Endothelial cell of umbilical vein (primary cell): ENCODE data around the gene ARHGEF28. TPM values are rescaled to one million over a fixed set of nuclear protein-coding genes. Genes with fewer than 3 reads are reported as not detected.

Experiments
- BruUV-seq: library from RNA; stranded (reverse); fragments of 400-500 nt; replicated peaks from 2 replicates; lab custom pipeline; 2021; lab: Mats Ljungman, UMichigan
- CTCF ChIA-PET: fragments of 300-600, 350-600 bp; sonication (Branson Sonifier 250); formaldehyde crosslinking; loops from one replicate; lab custom pipeline; 2021; ENCODE audit warnings: antibody characterized with exemption, inconsistent platforms; lab: Charles Lee
- POLR2A ChIA-PET: fragments of 300-600, 350-600 bp; sonication (Branson Sonifier 250); formaldehyde crosslinking; loops from one replicate; lab custom pipeline; 2021; ENCODE audit warnings: antibody characterized with exemption, inconsistent platforms; lab: Charles Lee
- DNase-seq: peaks from one replicate; pipeline ENCODE4 v3.0.0-alpha.2; 2011; ENCODE audit warnings: low read depth, low spot score
- FAIRE-seq: peaks from 2 replicates; lab custom pipeline; 2011; peaks lifted over from hg19 to GRCh38; lab: Jason Lieb, UNC
- H2AFZ ChIP-seq: 2 replicates; pipeline ENCODE4 v1.6.0; 2012; ENCODE audit warnings: low read depth, low read length, control low read depth, inconsistent platforms
- H3K27ac ChIP-seq: 2 replicates; pipeline ENCODE4 v1.5.1; 2011; ENCODE audit warnings: low read depth, mild to moderate bottlenecking, control low read depth, low read length, moderate library complexity; ENCODE audit not compliant: insufficient read depth
- H3K27me3 ChIP-seq, 2 experiments: 2 replicates each; pipeline versions ENCODE4 v1.6.0 to v1.6.1; 2011; ENCODE audit warnings: low read length in 2 of 2, mixed read lengths in 1 of 2; ENCODE audit not compliant: control insufficient read depth in 2 of 2, insufficient read depth in 2 of 2
- H3K36me3 ChIP-seq, 2 experiments: 2 replicates in 1 of 2; 3 replicates in 1 of 2; pipeline ENCODE4 v1.5.1; 2011; ENCODE audit warnings: low read length in 2 of 2, mild to moderate bottlenecking in 1 of 2, moderate library complexity in 1 of 2; ENCODE audit not compliant: control insufficient read depth in 2 of 2, insufficient read depth in 2 of 2; ENCODE audit errors: extremely low read depth in 1 of 2
- H3K4me1 ChIP-seq: 3 replicates; pipeline ENCODE4 v1.5.1; 2011; ENCODE audit warnings: mild to moderate bottlenecking, low read length; ENCODE audit not compliant: control insufficient read depth, insufficient read depth; ENCODE audit errors: extremely low read depth
- H3K4me2 ChIP-seq: 2 replicates; pipeline ENCODE4 v1.6.1; 2011; ENCODE audit warnings: low read length, control low read depth, mixed read lengths; ENCODE audit not compliant: insufficient read depth
- H3K4me3 ChIP-seq, 3 experiments: fragments of 200-600 bp in 1 of 3; sonication (generic), shearing (Covaris generic) in 1 of 3; replicated peaks in 1 of 3; 2 replicates each; pipeline ENCODE4 v1.5.1; 2011 to 2016; ENCODE audit warnings: control low read depth in 3 of 3, low read length in 3 of 3, mild to moderate bottlenecking in 2 of 3, inconsistent platforms in 1 of 3, low read depth in 1 of 3, moderate library complexity in 1 of 3; ENCODE audit not compliant: insufficient read depth in 1 of 3
- H3K79me2 ChIP-seq: 2 replicates; pipeline ENCODE4 v1.6.0; 2012; ENCODE audit warnings: low read length, inconsistent platforms; ENCODE audit not compliant: control insufficient read depth, insufficient read depth
- H3K9ac ChIP-seq: replicated peaks from 2 replicates; pipeline ENCODE3; 2011; ENCODE audit warnings: low read length, control low read depth; ENCODE audit not compliant: insufficient read depth; ENCODE audit errors: extremely low read depth
- H3K9me1 ChIP-seq: replicated peaks from 3 replicates; pipeline ENCODE4 v1.6.0; 2011; ENCODE audit warnings: mild to moderate bottlenecking, low read length; ENCODE audit not compliant: control insufficient read depth, insufficient read depth; ENCODE audit errors: extremely low read depth
- H3K9me3 ChIP-seq: replicated peaks from 2 replicates; pipeline ENCODE4 v1.5.1; 2012; ENCODE audit warnings: low read length, inconsistent platforms; ENCODE audit not compliant: control insufficient read depth, insufficient read depth
- H4K20me1 ChIP-seq: replicated peaks from 2 replicates; pipeline ENCODE3; 2011; ENCODE audit warnings: mild to moderate bottlenecking, low read length; ENCODE audit not compliant: control insufficient read depth, insufficient read depth; ENCODE audit errors: extremely low read depth
- EZH2 ChIP-seq: IDR thresholded peaks from 2 replicates; pipeline ENCODE4 v1.6.1; 2012; ENCODE audit warnings: borderline replicate concordance, low read depth, mild to moderate bottlenecking, moderate library complexity, low read length, inconsistent platforms; ENCODE audit not compliant: severe bottlenecking
- FOS ChIP-seq: IDR thresholded peaks from 2 replicates; pipeline ENCODE4 v1.6.1; 2011; ENCODE audit warnings: mild to moderate bottlenecking, low read length, moderate library complexity, borderline replicate concordance; ENCODE audit not compliant: insufficient read depth
- GATA2 ChIP-seq: IDR thresholded peaks from 2 replicates; pipeline ENCODE4 v1.7.0; 2011; ENCODE audit warnings: low read depth, mild to moderate bottlenecking, moderate library complexity, mixed read lengths, low read length; ENCODE audit not compliant: insufficient read length, insufficient read depth
- JUN ChIP-seq: IDR thresholded peaks from 2 replicates; pipeline ENCODE4 v1.6.1; 2011; ENCODE audit warnings: borderline replicate concordance, low read depth; ENCODE audit not compliant: insufficient read length, insufficient read depth
- MYC ChIP-seq: IDR thresholded peaks from one replicate; pipeline ENCODE4 v1.6.1; 2011; ENCODE audit warnings: mild to moderate bottlenecking, low read depth, low read length
- POLR2A ChIP-seq: IDR thresholded peaks from 2 replicates; pipeline ENCODE4 v1.6.1; 2012; ENCODE audit warnings: low read depth, mild to moderate bottlenecking, control low read depth, low read length
- POLR2AphosphoS5 ChIP-seq: IDR thresholded peaks from 2 replicates; pipeline ENCODE4 v1.6.1; 2012; ENCODE audit warnings: low read depth, mild to moderate bottlenecking, control low read depth, low read length, moderate library complexity; ENCODE audit not compliant: insufficient read depth
- dilution Hi-C: fragments of 300-500 bp; cut with MboI; formaldehyde crosslinking; loops from one replicate; pipeline ENCODE4 v1.15.0; 2019; ENCODE audit warnings: low sequenced_read_pairs; ENCODE audit not compliant: extremely low pct_ligation_motif_present
- intact Hi-C: fragments of 100-400 bp; cut with micrococcal nuclease; formaldehyde crosslinking; loops from one replicate; pipeline ENCODE4 v1.10.0; 2022
- polyA plus RNA-seq, 4 experiments: library from polyadenylated mRNA; depleted of rRNA in 3 of 4; stranded (reverse) in 3 of 4; unstranded in 1 of 4; fragments of >200 nt; gene quantifications; 2 replicates each; pipeline versions ENCODE4 v1.2.1 to v1.2.3, GENCODE V29; 2011 to 2012; ENCODE audit warnings: missing spikeins in 1 of 4
- total RNA-seq: library from RNA; stranded (reverse); gene quantifications from 2 replicates; pipeline ENCODE4 v1.2.3, GENCODE V29; 2021
- TF ChIP-seq, protein P1 (sequence below): IDR thresholded peaks from 2 replicates; pipeline ENCODE4 v1.6.1; 2011; ENCODE audit not compliant: insufficient read depth, insufficient read length
- TF ChIP-seq, protein P2 (sequence below), 2 donors: IDR thresholded peaks; 1 replicate in 1 of 2; 2 replicates in 1 of 2; pipeline ENCODE4 v1.5.1; 2011; ENCODE audit warnings: low read length in 2 of 2, mild to moderate bottlenecking in 2 of 2, moderate library complexity in 2 of 2, control low read depth in 1 of 2, inconsistent platforms in 1 of 2, low read depth in 1 of 2; ENCODE audit not compliant: insufficient read depth in 1 of 2; ENCODE audit errors: extremely low read depth in 1 of 2

The ARHGEF28 gene
- total and polyA plus RNA-seq, 2 donors (not counting 3 experiments of a cell fraction or from before 2014, with no cell fraction given) = 29.5 to 108 TPM

DNA sequence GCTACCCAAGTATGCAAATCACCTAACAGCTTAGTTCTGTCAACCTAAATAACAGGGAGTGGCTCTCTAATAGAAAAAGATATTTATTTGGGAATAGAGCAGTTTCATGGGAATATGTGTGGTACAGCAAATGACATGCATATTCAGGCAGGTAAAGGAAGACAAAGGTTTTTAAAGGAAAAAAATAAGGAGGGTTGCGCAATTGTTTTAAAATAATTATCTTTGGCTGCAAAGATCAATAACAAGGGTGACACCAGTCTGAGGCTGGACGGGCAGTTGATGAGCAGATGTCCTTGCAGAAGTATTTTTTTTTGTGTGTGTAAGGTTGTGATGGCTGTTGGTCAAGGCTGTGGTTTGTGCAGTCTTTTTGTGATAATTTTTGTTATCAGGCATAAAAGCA is 332.0 kb downstream of the ARHGEF28 start:
- no peak overlapping the region for H3K4me2 ChIP-seq
- BruUV-seq = no TSS peak
- no peak overlapping the region for H2AFZ ChIP-seq
- H3K4me3 ChIP-seq = no peak overlapping the region
- peaks cover 2 to 24% of the 10 kb centered on the region in 2 experiments for H3K27me3 ChIP-seq
- H4K20me1 ChIP-seq = no peaks in the 10 kb centered on the region
- no peaks in the 10 kb centered on the region for H3K4me1 ChIP-seq
- POLR2A ChIA-PET = no interaction called here
- no peaks in the 10 kb centered on the region for H3K36me3 ChIP-seq
- no peak overlapping the region for H3K9ac ChIP-seq
- no peaks in the 10 kb centered on the region for H3K79me2 ChIP-seq
- FAIRE-seq (no peak), DNase-seq (no peak)
- dilution Hi-C loops (no loop called here), intact Hi-C loops (no loop called here)
- TF ChIP-seq, protein P1, sequence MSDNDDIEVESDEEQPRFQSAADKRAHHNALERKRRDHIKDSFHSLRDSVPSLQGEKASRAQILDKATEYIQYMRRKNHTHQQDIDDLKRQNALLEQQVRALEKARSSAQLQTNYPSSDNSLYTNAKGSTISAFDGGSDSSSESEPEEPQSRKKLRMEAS = no peak
- no peak for TF ChIP-seq POLR2AphosphoS5
- no peak for TF ChIP-seq GATA2
- TF ChIP-seq JUN = no peak
- no peak for TF ChIP-seq POLR2A
- TF ChIP-seq MYC = no peak
- TF ChIP-seq FOS = no peak
- TF ChIP-seq EZH2 = no peak
- TF ChIP-seq, protein P2, sequence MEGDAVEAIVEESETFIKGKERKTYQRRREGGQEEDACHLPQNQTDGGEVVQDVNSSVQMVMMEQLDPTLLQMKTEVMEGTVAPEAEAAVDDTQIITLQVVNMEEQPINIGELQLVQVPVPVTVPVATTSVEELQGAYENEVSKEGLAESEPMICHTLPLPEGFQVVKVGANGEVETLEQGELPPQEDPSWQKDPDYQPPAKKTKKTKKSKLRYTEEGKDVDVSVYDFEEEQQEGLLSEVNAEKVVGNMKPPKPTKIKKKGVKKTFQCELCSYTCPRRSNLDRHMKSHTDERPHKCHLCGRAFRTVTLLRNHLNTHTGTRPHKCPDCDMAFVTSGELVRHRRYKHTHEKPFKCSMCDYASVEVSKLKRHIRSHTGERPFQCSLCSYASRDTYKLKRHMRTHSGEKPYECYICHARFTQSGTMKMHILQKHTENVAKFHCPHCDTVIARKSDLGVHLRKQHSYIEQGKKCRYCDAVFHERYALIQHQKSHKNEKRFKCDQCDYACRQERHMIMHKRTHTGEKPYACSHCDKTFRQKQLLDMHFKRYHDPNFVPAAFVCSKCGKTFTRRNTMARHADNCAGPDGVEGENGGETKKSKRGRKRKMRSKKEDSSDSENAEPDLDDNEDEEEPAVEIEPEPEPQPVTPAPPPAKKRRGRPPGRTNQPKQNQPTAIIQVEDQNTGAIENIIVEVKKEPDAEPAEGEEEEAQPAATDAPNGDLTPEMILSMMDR (IDR thresholded peaks at IDR 0.05; ENCODE audit: extremely low read depth in 1 of 2, insufficient read depth in 1 of 2, low read depth in 1 of 2, low read length in 2 of 2) = no peak
- CTCF ChIA-PET = interaction anchor here (1.2 kb wide), 1 partner anchor 11 kb away, joined by 6 read pairs; no protein-coding TSS in a partner anchor
- no peak overlapping the region for H3K27ac ChIP-seq
- no peaks in the 10 kb centered on the region for H3K9me1 ChIP-seq
- no peaks in the 10 kb centered on the region for H3K9me3 ChIP-seq
